Right lobe of liver (tissue), 6 donors: ENCODE measurements around the gene ATPAF1. TPM values are rescaled to one million over a fixed set of nuclear protein-coding genes. Genes with fewer than 3 reads are reported as not detected.
"Not testable (repeated sequence)": the region's sequence is repeated elsewhere in the genome, so short reads cannot be mapped to it uniquely, and the experiment has no call there.

Experiments
- ATAC-seq, 4 donors: fragments of 200-7000 bp; cut with Tn5 transposase; one replicate each; pipeline ENCODE4 v1.9.1; 2020; ENCODE audit warnings: mild to moderate bottlenecking in 4 of 4, moderate library complexity in 4 of 4
- DNase-seq, 3 donors: peaks; one replicate each; pipeline ENCODE4 v3.0.0-alpha.2; 2020
- H3K27ac ChIP-seq, 3 donors: fragments of 200-600 bp; one replicate each; pipeline ENCODE4 v1.8.0; 2022
- H3K27me3 ChIP-seq, 2 donors: fragments of 200-600 bp; one replicate each; pipeline ENCODE4 v1.8.0; 2022
- H3K36me3 ChIP-seq, 4 donors: fragments of 200-600 bp; sonication (generic) in 1 of 4; one replicate each; pipeline versions ENCODE4 v1.5.1 to v1.8.0; 2017 to 2022; ENCODE audit warnings: control low read depth in 1 of 4
- H3K4me1 ChIP-seq, 4 donors: fragments of 200-600 bp; sonication (generic) in 1 of 4; one replicate each; pipeline versions ENCODE4 v1.5.1 to v1.8.0; 2017 to 2022; ENCODE audit warnings: control low read depth in 1 of 4
- H3K4me3 ChIP-seq, 3 donors: fragments of 200-600 bp; one replicate each; pipeline ENCODE4 v1.8.0; 2022
- H3K9me3 ChIP-seq, 4 donors: fragments of 200-600 bp; sonication (generic) in 1 of 4; one replicate each; pipeline versions ENCODE4 v1.5.1 to v1.8.0; 2017 to 2022; ENCODE audit warnings: control low read depth in 1 of 4
- CTCF ChIP-seq, 4 donors: fragments of 200-600 bp in 3 of 4; fragments of 450-650 bp in 1 of 4; IDR thresholded peaks; one replicate each; pipeline versions ENCODE4 v1.5.1 to v1.8.0; 2016 to 2022; ENCODE audit warnings: antibody characterized with exemption in 4 of 4, mild to moderate bottlenecking in 2 of 4
- POLR2A ChIP-seq: fragments of 450-650 bp; IDR thresholded peaks from one replicate; pipeline ENCODE4 v1.6.1; 2017; ENCODE audit warnings: antibody characterized with exemption, mild to moderate bottlenecking
- WGBS: methylation state at CpG from one replicate; pipeline ENCODE4 v1.1.6; 2018; ENCODE audit warnings: low coverage, low lambda C conversion rate; ENCODE audit not compliant: insufficient coverage; ENCODE audit errors: missing lambda C conversion rate; 5-methylcytosine and 5-hydroxymethylcytosine counted together
- intact Hi-C, 2 donors: fragments of 100-400 bp; cut with DNase I; formaldehyde crosslinking; loops; one replicate each; pipeline versions ENCODE4 v1.11.2 to v1.14.1; 2022
- total RNA-seq, 6 experiments: library from RNA; depleted of rRNA in 2 of 6; stranded (reverse); fragments of >200 nt in 2 of 6; fragmentation: NEBNext Ultra II Directional in 3 of 6; extraction: Animal tissue kit (Norgen Biotek cat#: 25700) in 3 of 6; gene quantifications; one replicate each; pipeline versions ENCODE4 v1.1.0 to v1.2.4, GENCODE V29; 2016 to 2023
- donor health status: DM: no; HTN: yes; CAD: no.
- donor health status: DM: no; HTN: no; CAD: no.
- donor health status: DM: no; HTN: no; CAD: no.
- donor health status: DM: no; HTN: yes; CAD: no.
- donor health status: DM: no; HTN: yes; CAD: no.

ATPAF1 gene
- total RNA-seq, 6 experiments from 2014 or later: 34.9 to 57.1 (median 42.1) TPM

DNA sequence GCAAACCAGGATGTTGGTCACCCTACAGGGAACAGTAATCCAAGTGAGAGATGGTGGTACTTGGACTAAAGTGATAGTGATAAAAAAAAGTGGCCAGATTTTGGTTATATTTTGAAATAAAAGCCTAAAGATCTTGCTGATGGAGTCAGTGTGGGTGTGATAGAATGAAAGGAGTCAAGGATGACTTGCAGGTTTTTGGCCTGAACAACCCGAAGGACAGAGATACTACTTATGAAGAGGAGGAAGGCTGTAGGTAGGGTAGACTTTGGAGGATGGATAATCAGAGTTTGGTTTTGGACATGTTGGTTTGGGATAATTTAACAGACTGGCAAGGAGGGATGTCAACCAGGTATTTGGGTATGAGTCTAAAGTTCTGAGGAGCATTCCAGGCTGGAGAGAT lies 2.0 kb upstream of the ATPAF1 start:
- Histone ChIP-seq H3K27ac (no peak overlapping the region), H3K4me1 (peaks cover 0 to 13% (median 0%) of the 10 kb centered on the region in 4 donors), H3K36me3 (no peaks in the 10 kb centered on the region), H3K9me3 (no peaks in the 10 kb centered on the region), H3K27me3 (no peaks in the 10 kb centered on the region), H3K4me3 (no peak overlapping the region)
- ATAC-seq (no peak), DNase-seq (no peak)
- intact Hi-C loops: no loop called here
- TF ChIP-seq CTCF (IDR thresholded peaks at IDR 0.05): no peak
- no peak for TF ChIP-seq POLR2A
- 91% methylated on average over 1 of the region's 1 CpG for WGBS

GRCh38 chr1:46665983-46666382 lies 2.2 kb downstream of the ATPAF1 start:
- Histone ChIP-seq H3K27ac (no peak overlapping the region), H3K4me3 (no peak overlapping the region), H3K27me3 (no peaks in the 10 kb centered on the region), H3K4me1 (peaks cover 0 to 13% (median 0%) of the 10 kb centered on the region in 4 donors), H3K9me3 (no peaks in the 10 kb centered on the region), H3K36me3 (peaks cover 0 to 14% (median 0%) of the 10 kb centered on the region in 4 donors)
- no CpG with 5 or more reads among the region's 2 CpGs for WGBS
- TF ChIP-seq CTCF (IDR thresholded peaks at IDR 0.05) (no peak), POLR2A (no peak)
- intact Hi-C loops: no loop called here
- ATAC-seq (no peak), DNase-seq (no peak)

GRCh38 chr1:46662919-46663318 lies 5.2 kb downstream of the ATPAF1 start:
- H3K4me3 ChIP-seq, H3K27me3 ChIP-seq, ATAC-seq, H3K27ac ChIP-seq, H3K9me3 ChIP-seq, DNase-seq, intact Hi-C loops: not testable (repeated sequence)
- peaks cover 0 to 26% (median 3%) of the 10 kb centered on the region in 4 donors for H3K36me3 ChIP-seq
- 80% methylated on average over 5 of the region's 5 CpGs for WGBS
- peaks cover 0 to 13% (median 0%) of the 10 kb centered on the region in 4 donors for H3K4me1 ChIP-seq

- H3K4me1 ChIP-seq, H3K27me3 ChIP-seq, H3K9me3 ChIP-seq, ATAC-seq, intact Hi-C loops, DNase-seq, H3K4me3 ChIP-seq, H3K27ac ChIP-seq: not testable (repeated sequence)
- 88% methylated on average over 5 of the region's 5 CpGs for WGBS
- peaks cover 0 to 51% (median 8%) of the 10 kb centered on the region in 4 donors for H3K36me3 ChIP-seq
These were observed 8.0 kb downstream of the ATPAF1 start for GRCh38 chr1:46660116-46660515.

- intact Hi-C loops: no loop called here
- Histone ChIP-seq H3K36me3 (peaks cover 0 to 46% (median 9%) of the 10 kb centered on the region in 4 donors), H3K9me3 (no peaks in the 10 kb centered on the region), H3K4me1 (no peaks in the 10 kb centered on the region), H3K27ac (no peak overlapping the region), H3K4me3 (no peak overlapping the region), H3K27me3 (no peaks in the 10 kb centered on the region)
- TF ChIP-seq POLR2A (no peak), CTCF (IDR thresholded peaks at IDR 0.05) (no peak)
- no peak for ATAC-seq
- WGBS: 71% methylated on average over 2 of the region's 2 CpGs
- DNase-seq: no peak
These were observed 8.8 kb downstream of the ATPAF1 start for GRCh38 chr1:46659307-46659870.
